Skeletal muscle satellite cell (primary cell): ENCODE data around the gene SLC17A1.

Experiments
- H3K27me3 ChIP-seq: 2 replicates; pipeline ENCODE4 v1.7.0; 2013; ENCODE audit warnings: low read length; ENCODE audit not compliant: control insufficient read depth, insufficient read depth
- H3K36me3 ChIP-seq: 2 replicates; pipeline ENCODE4 v1.7.0; 2013; ENCODE audit warnings: mild to moderate bottlenecking, control low read depth, low read length; ENCODE audit not compliant: insufficient read depth
- H3K4me1 ChIP-seq: 2 replicates; pipeline ENCODE4 v1.7.0; 2013; ENCODE audit warnings: low read length; ENCODE audit not compliant: control insufficient read depth, insufficient read depth
- H3K4me2 ChIP-seq: 2 replicates; pipeline ENCODE4 v1.7.0; 2013; ENCODE audit warnings: mild to moderate bottlenecking, low read length
- H3K4me3 ChIP-seq: 2 replicates; pipeline ENCODE4 v1.7.0; 2013; ENCODE audit warnings: low read length
- H3K9ac ChIP-seq: 2 replicates; pipeline ENCODE4 v1.7.0; 2013; ENCODE audit warnings: mild to moderate bottlenecking, low read depth, low read length, moderate library complexity
- H3K9me3 ChIP-seq: replicated peaks from 2 replicates; pipeline ENCODE4 v1.7.0; 2013; ENCODE audit warnings: mild to moderate bottlenecking, control low read depth, low read length

The SLC17A1 gene

DNA sequence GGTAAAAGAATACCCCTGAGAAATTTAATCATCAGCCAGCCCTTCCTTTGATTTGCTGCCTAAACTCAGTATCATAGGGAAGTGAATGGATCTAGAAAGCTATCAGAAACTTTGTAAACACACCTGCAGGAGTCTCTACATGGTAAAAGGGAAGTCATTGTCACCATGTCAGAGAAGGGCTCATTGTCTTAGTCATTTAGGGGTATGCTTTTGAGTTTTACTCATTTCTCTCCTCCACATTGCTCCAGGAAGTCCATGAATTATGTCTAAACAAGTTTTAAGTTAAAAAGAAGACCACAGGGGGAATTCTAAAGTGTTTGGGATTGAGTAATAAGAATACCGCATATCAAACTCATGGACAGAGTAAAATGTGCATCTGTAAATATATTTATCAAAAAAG lies 2.5 kb downstream of the SLC17A1 start:
- no peaks in the 10 kb centered on the region for H3K9me3 ChIP-seq
- no peak overlapping the region for H3K9ac ChIP-seq
- H3K4me1 ChIP-seq = no peaks in the 10 kb centered on the region
- no peak overlapping the region for H3K4me2 ChIP-seq
- no peak overlapping the region for H3K4me3 ChIP-seq
- H3K27me3 ChIP-seq = peaks cover 5% of the 10 kb centered on the region
- H3K36me3 ChIP-seq = no peaks in the 10 kb centered on the region

DNA sequence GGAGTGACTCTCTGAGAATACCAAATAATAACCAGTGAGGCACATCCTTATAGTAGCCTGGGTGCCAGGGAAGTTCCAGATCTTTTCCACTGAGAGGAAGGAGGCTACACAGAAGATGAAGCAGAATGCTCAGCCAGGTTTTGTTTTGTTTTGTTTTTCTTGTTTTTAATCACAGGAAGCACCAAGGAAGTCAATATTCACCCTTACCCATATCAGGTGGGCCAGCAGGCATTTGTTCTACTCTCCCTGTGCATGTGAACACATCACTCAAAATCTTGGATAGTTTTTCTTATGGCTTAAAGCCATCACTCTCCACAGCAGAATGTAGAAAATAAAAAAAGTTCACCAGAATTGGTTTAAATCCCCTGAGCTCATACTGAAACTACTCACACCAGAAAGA lies 10.5 kb downstream of the SLC17A1 start:
- no peaks in the 10 kb centered on the region for H3K36me3 ChIP-seq
- H3K9ac ChIP-seq = no peak overlapping the region
- no peaks in the 10 kb centered on the region for H3K4me1 ChIP-seq
- H3K27me3 ChIP-seq = peaks cover 5% of the 10 kb centered on the region
- no peaks in the 10 kb centered on the region for H3K9me3 ChIP-seq
- no peak overlapping the region for H3K4me3 ChIP-seq
- H3K4me2 ChIP-seq = no peak overlapping the region

DNA sequence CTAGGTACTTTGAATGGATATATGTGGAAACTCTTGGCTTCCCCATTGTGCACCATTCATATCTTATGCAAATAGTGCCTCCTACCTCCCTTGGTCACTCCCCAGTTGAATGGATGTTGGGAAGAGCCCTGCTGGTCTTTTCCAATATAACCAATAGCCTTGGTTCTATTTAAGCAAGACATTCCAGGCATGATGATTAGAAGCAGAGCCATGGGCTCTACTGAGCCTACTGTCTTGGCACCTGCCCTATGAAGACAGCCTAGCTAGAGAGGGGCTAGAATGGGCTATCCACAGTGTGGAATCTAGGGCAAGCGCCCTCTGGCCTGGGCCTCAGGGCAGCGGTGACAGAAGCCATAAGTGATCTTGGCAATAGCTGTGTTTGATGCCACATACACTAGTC lies 15.6 kb downstream of the SLC17A1 start:
- no peak overlapping the region for H3K4me2 ChIP-seq
- no peaks in the 10 kb centered on the region for H3K27me3 ChIP-seq
- H3K4me1 ChIP-seq = no peaks in the 10 kb centered on the region
- no peak overlapping the region for H3K9ac ChIP-seq
- no peaks in the 10 kb centered on the region for H3K36me3 ChIP-seq
- H3K9me3 ChIP-seq = no peaks in the 10 kb centered on the region
- no peak overlapping the region for H3K4me3 ChIP-seq

DNA sequence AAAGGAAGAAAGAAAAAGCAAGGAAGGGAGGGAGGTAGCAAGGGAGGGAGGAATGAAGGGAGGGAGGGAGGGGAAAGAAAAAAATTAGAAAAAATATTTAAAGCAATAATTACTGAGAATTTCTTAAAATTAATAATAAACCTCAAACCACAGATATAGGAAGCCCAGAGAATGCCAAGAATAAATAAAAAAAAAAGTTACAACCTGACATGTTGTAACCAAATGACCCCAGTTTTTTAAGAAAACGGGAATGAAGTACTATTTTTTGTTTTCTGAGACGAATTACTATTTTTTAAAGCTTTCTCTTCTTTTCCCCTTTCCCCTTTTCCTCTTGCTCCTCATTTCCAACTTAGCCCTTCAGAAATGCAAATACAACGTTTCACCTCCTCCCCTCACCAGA lies 16.7 kb downstream of the SLC17A1 start:
- Histone ChIP-seq H3K4me3 (no peak overlapping the region), H3K4me1 (no peaks in the 10 kb centered on the region), H3K9me3 (no peaks in the 10 kb centered on the region), H3K27me3 (no peaks in the 10 kb centered on the region), H3K36me3 (no peaks in the 10 kb centered on the region), H3K4me2 (no peak overlapping the region), H3K9ac (no peak overlapping the region)

DNA sequence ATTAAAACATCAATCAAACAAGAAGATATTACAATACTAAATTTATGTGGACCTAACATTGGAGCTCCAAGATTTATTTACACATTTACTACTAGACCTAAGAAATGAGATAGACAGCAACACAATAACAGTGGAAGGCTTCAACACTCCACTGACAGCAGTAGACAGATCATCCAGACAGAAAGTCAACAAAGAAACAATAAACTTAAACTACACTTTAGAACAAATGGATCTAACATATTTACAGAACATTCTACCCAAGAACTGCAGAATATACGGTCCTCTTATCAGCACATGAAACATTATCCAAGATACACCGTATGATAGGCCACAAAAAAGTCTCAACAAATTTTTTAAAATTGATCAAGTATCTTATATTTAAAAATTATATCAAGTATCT lies 27.0 kb downstream of the SLC17A1 start:
- no peak overlapping the region for H3K9ac ChIP-seq
- H3K4me2 ChIP-seq = no peak overlapping the region
- H3K4me3 ChIP-seq = no peak overlapping the region
- no peaks in the 10 kb centered on the region for H3K9me3 ChIP-seq
- no peaks in the 10 kb centered on the region for H3K27me3 ChIP-seq
- H3K36me3 ChIP-seq = no peaks in the 10 kb centered on the region
- H3K4me1 ChIP-seq = no peaks in the 10 kb centered on the region

DNA sequence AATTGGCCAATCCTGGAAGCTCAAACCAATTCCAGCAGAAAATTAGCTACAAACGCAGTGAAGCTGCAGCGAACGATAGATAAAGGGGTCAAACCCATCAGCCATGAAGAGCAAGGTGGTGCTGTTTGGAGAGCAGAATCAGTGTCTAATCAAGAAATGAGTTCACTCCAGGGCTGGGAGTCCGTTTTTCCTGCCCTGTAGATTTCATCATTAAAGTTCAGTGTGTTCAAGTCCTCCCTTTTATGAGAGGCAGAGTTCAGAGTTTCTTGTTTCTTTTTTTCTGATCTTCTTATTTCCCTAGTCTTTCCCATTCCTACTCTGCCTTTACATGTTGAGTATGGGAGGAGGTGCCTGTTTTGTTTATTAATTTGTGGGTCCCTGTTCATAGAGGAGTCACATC lies 30.4 kb downstream of the SLC17A1 start:
- Histone ChIP-seq H3K4me1 (no peaks in the 10 kb centered on the region), H3K4me3 (no peak overlapping the region), H3K27me3 (peaks cover 4% of the 10 kb centered on the region), H3K9me3 (no peaks in the 10 kb centered on the region), H3K36me3 (no peaks in the 10 kb centered on the region), H3K4me2 (no peak overlapping the region), H3K9ac (no peak overlapping the region)

DNA sequence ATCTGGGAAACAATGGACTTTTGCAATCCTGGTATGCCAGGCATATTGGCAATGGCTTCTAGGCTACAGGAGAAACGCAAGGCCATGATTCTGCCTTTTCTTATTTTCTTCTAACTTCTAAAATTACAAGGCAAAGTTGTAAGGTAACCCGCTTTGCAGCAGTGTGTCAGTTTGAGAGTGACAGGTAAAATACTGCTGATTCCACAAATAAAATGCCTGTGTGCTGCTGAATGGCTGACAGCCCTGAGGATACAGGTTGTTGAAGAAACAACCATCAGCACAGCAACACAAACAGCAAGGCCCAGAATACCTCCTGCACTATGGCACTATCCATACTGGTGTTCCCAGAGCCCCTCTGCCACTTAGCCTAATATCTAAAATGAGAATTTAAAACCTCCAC lies 37.1 kb downstream of the SLC17A1 start:
- Histone ChIP-seq H3K27me3 (peaks cover 8% of the 10 kb centered on the region), H3K4me1 (no peaks in the 10 kb centered on the region), H3K36me3 (no peaks in the 10 kb centered on the region), H3K4me2 (no peak overlapping the region), H3K9me3 (no peaks in the 10 kb centered on the region), H3K9ac (no peak overlapping the region), H3K4me3 (no peak overlapping the region)

DNA sequence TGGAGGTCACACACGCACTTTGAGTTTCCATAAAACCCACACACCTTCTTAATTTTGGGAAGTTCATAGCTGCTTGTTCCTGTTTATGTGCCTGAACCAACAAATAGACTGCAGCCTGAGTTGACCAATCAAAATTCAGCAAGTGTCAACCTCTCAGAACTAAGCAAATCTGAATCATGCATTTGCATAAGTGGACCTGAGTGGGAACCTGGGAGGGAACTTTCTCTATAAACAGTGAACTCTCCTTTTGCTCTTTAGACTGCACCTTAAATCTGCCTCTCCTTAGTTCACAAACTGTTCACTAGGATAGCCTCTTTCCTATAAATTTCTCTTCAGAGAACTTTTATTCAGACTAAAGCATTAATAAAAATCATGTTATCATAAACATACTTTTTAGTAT lies 37.9 kb downstream of the SLC17A1 start:
- Histone ChIP-seq H3K27me3 (peaks cover 8% of the 10 kb centered on the region), H3K9me3 (no peaks in the 10 kb centered on the region), H3K36me3 (no peaks in the 10 kb centered on the region), H3K4me3 (no peak overlapping the region), H3K4me1 (no peaks in the 10 kb centered on the region), H3K4me2 (no peak overlapping the region), H3K9ac (no peak overlapping the region)

DNA sequence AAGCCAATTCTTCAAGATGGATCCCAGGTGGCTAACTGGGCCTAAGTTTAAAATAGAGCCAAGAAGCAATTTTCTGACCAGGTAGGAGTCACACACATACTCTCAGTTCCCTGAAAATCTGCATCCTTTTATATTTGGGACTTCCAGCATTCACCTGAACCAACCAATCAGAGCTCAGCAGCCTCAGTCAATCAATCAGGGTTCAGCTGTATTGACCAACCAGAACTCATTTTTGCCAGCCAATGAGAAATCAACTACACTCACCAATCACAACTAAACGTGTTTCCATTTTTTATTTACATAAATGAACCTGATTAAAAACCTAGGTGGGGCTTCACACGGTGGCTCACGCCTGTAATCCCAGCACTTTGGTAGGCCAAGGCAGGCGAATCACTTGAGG lies 39.8 kb downstream of the SLC17A1 start:
- H3K36me3 ChIP-seq = no peaks in the 10 kb centered on the region
- no peak overlapping the region for H3K9ac ChIP-seq
- peaks cover 4% of the 10 kb centered on the region for H3K27me3 ChIP-seq
- H3K9me3 ChIP-seq = no peaks in the 10 kb centered on the region
- H3K4me2 ChIP-seq = no peak overlapping the region
- no peaks in the 10 kb centered on the region for H3K4me1 ChIP-seq
- H3K4me3 ChIP-seq = no peak overlapping the region

DNA sequence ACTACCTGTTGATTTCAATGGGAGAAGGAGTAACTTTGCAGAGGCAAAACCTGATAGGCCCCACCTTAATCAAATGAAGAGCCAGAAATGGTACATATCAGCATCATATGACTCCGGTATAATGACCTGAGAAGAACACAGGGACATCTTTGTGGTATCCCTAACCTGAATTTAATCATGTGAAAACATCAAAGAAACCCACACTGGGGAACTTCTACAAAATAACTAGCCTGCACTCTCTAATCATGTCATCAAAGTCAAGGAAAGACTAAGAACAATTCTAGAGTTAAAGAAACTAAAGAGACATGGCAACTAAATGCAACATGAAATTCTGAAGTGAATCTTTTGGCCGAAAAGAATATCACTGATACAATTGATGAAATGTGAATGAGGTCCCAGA lies 42.4 kb downstream of the SLC17A1 start:
- Histone ChIP-seq H3K27me3 (peaks cover 7% of the 10 kb centered on the region), H3K4me3 (no peak overlapping the region), H3K4me2 (no peak overlapping the region), H3K36me3 (no peaks in the 10 kb centered on the region), H3K9ac (no peak overlapping the region), H3K9me3 (no peaks in the 10 kb centered on the region), H3K4me1 (no peaks in the 10 kb centered on the region)

DNA sequence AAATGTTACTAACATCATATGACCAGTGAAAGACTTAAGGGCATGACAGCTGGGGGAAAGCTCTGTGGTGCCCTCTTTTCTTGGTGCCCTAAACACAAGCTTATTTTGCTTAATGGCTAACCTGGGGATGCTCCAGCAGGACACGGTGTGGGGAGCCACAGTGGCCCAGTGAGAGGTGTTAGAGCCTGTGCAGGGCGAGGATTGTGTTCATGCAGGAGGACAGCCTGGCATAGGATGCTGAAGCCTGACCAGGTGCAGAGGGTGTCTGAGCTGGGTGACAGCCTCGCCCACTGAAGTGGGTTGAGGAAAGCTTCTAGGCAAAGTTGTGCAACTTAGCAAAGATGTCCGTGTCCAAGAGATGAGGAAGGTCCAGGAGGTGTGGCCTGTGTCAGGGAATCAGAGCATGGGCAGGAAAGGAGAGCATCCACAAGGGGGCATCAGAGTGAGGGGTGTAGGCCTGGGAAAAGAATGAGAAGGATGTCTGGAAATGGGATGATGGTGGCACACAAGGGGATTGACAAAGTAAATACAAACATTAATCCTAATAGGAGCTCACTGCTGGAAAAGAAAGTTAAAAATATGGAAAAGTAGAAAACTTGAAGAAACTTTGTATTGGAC lies 43.4 kb downstream of the SLC17A1 start:
- Histone ChIP-seq H3K4me1 (no peaks in the 10 kb centered on the region), H3K36me3 (no peaks in the 10 kb centered on the region), H3K27me3 (peaks cover 7% of the 10 kb centered on the region), H3K9ac (no peak overlapping the region), H3K4me3 (no peak overlapping the region), H3K9me3 (no peaks in the 10 kb centered on the region), H3K4me2 (no peak overlapping the region)

DNA sequence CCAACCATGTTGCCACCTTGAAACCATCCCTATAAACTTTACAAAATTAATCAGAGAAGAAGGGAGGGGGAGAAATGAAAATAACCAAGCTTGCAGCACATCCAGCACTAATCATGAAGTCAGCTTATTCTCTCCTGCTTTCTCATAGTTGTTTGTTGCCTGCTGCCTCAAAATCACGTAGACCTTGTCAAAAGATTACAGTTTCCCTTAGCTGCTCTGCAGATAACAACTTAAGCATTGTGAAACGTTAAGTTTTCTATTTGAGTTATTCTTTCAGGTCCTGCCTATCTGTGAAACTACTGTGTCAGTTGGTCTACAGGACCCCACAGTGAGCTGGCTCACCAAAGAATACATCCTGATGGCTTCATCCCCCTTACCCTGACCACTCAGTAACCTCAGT lies 44.4 kb downstream of the SLC17A1 start:
- H3K9ac ChIP-seq = no peak overlapping the region
- H3K4me1 ChIP-seq = no peaks in the 10 kb centered on the region
- no peak overlapping the region for H3K4me3 ChIP-seq
- peaks cover 3% of the 10 kb centered on the region for H3K27me3 ChIP-seq
- H3K9me3 ChIP-seq = no peaks in the 10 kb centered on the region
- no peaks in the 10 kb centered on the region for H3K36me3 ChIP-seq
- no peak overlapping the region for H3K4me2 ChIP-seq
